ENCODE results near the gene ESRRA.

Gene ESRRA

GRCh38 chr11:64327993-64328392, 22.7 kb downstream of the ESRRA start:
- Histone ChIP-seq H3K36me3 (ENCODE audit: control insufficient read depth in 5 of 5, insufficient read depth in 5 of 5, low read length in 5 of 5) (peaks cover 0 to 9% (median 0%) of the 10 kb centered on the region in 5 donors), H3K9ac (ENCODE audit: low read length in 5 of 5) (no peak overlapping the region), H3K27ac (ENCODE audit: low read depth, low read length) (no peak overlapping the region), H3K27me3 (ENCODE audit: control insufficient read depth in 5 of 5, insufficient read depth in 4 of 5, low read length in 5 of 5) (peaks cover 0 to 2% (median 0%) of the 10 kb centered on the region in 5 donors), H3K4me3 (ENCODE audit: low read depth in 1 of 5, low read length in 5 of 5) (no peak overlapping the region), H3K9me3 (ENCODE audit: control insufficient read depth in 5 of 5, low read length in 5 of 5) (no peaks in the 10 kb centered on the region), H3K4me1 (ENCODE audit: control insufficient read depth in 5 of 5, insufficient read depth in 5 of 5, low read length in 5 of 5) (peaks cover 9 to 28% (median 21%) of the 10 kb centered on the region in 5 donors)

- Histone ChIP-seq H3K9me3 (ENCODE audit: control insufficient read depth in 5 of 5, low read length in 5 of 5) (no peaks in the 10 kb centered on the region), H3K27ac (ENCODE audit: low read depth, low read length) (no peak overlapping the region), H3K4me1 (ENCODE audit: control insufficient read depth in 5 of 5, insufficient read depth in 5 of 5, low read length in 5 of 5) (peaks cover 9 to 28% (median 21%) of the 10 kb centered on the region in 5 donors), H3K36me3 (ENCODE audit: control insufficient read depth in 5 of 5, insufficient read depth in 5 of 5, low read length in 5 of 5) (no peaks in the 10 kb centered on the region), H3K9ac (ENCODE audit: low read length in 5 of 5) (no peak overlapping the region), H3K4me3 (ENCODE audit: low read depth in 1 of 5, low read length in 5 of 5) (no peak overlapping the region), H3K27me3 (ENCODE audit: control insufficient read depth in 5 of 5, insufficient read depth in 4 of 5, low read length in 5 of 5) (peaks cover 0 to 2% (median 0%) of the 10 kb centered on the region in 5 donors)
Measured at GRCh38 chr11:64330888-64331287, 25.6 kb downstream of the ESRRA start.

- Histone ChIP-seq H3K27ac (ENCODE audit: low read depth, low read length) (no peak overlapping the region), H3K4me3 (ENCODE audit: low read depth in 1 of 5, low read length in 5 of 5) (no peak overlapping the region), H3K9ac (ENCODE audit: low read length in 5 of 5) (no peak overlapping the region)
Measured at GRCh38 chr11:64331569-64332371, 26.4 kb downstream of the ESRRA start.

GRCh38 chr11:64333556-64333955, 28.2 kb downstream of the ESRRA start:
- no peak overlapping the region for H3K9ac ChIP-seq (ENCODE audit: low read length in 5 of 5)
- no peaks in the 10 kb centered on the region for H3K9me3 ChIP-seq (ENCODE audit: control insufficient read depth in 5 of 5, low read length in 5 of 5)
- H3K27ac ChIP-seq (ENCODE audit: low read depth, low read length) = no peak overlapping the region
- H3K36me3 ChIP-seq (ENCODE audit: control insufficient read depth in 5 of 5, insufficient read depth in 5 of 5, low read length in 5 of 5) = no peaks in the 10 kb centered on the region
- peaks cover 9 to 28% (median 21%) of the 10 kb centered on the region in 5 donors for H3K4me1 ChIP-seq (ENCODE audit: control insufficient read depth in 5 of 5, insufficient read depth in 5 of 5, low read length in 5 of 5)
- H3K4me3 ChIP-seq (ENCODE audit: low read depth in 1 of 5, low read length in 5 of 5) = no peak overlapping the region
- peaks cover 0 to 2% (median 0%) of the 10 kb centered on the region in 5 donors for H3K27me3 ChIP-seq (ENCODE audit: control insufficient read depth in 5 of 5, insufficient read depth in 4 of 5, low read length in 5 of 5)

More at GRCh38 chr11:64331569-64332371, 26.4 kb downstream of the ESRRA start:
- Histone ChIP-seq H3K27me3 (ENCODE audit: control insufficient read depth in 5 of 5, insufficient read depth in 4 of 5, low read length in 5 of 5) (peaks cover 0 to 2% (median 0%) of the 10 kb centered on the region in 5 donors), H3K9me3 (ENCODE audit: control insufficient read depth in 5 of 5, low read length in 5 of 5) (no peaks in the 10 kb centered on the region), H3K4me1 (ENCODE audit: control insufficient read depth in 5 of 5, insufficient read depth in 5 of 5, low read length in 5 of 5) (peaks cover 9 to 28% (median 21%) of the 10 kb centered on the region in 5 donors), H3K36me3 (ENCODE audit: control insufficient read depth in 5 of 5, insufficient read depth in 5 of 5, low read length in 5 of 5) (no peaks in the 10 kb centered on the region)

GRCh38 chr11:64334764-64335735, 29.7 kb downstream of the ESRRA start:
- Histone ChIP-seq H3K27ac (ENCODE audit: low read depth, low read length) (no peak overlapping the region), H3K4me3 (ENCODE audit: low read depth in 1 of 5, low read length in 5 of 5) (no peak overlapping the region), H3K36me3 (ENCODE audit: control insufficient read depth in 5 of 5, insufficient read depth in 5 of 5, low read length in 5 of 5) (no peaks in the 10 kb centered on the region), H3K9me3 (ENCODE audit: control insufficient read depth in 5 of 5, low read length in 5 of 5) (no peaks in the 10 kb centered on the region), H3K4me1 (ENCODE audit: control insufficient read depth in 5 of 5, insufficient read depth in 5 of 5, low read length in 5 of 5) (peaks cover 2 to 21% (median 9%) of the 10 kb centered on the region in 5 donors), H3K9ac (ENCODE audit: low read length in 5 of 5) (no peak overlapping the region), H3K27me3 (ENCODE audit: control insufficient read depth in 5 of 5, insufficient read depth in 4 of 5, low read length in 5 of 5) (peaks cover 0 to 2% (median 0%) of the 10 kb centered on the region in 5 donors)

- no peak overlapping the region for H3K4me3 ChIP-seq (ENCODE audit: low read depth in 1 of 5, low read length in 5 of 5)
- H3K9ac ChIP-seq (ENCODE audit: low read length in 5 of 5) = no peak overlapping the region
- peaks cover 0 to 25% (median 18%) of the 10 kb centered on the region in 5 donors for H3K4me1 ChIP-seq (ENCODE audit: control insufficient read depth in 5 of 5, insufficient read depth in 5 of 5, low read length in 5 of 5)
- H3K27ac ChIP-seq (ENCODE audit: low read depth, low read length) = no peak overlapping the region
- H3K36me3 ChIP-seq (ENCODE audit: control insufficient read depth in 5 of 5, insufficient read depth in 5 of 5, low read length in 5 of 5) = no peaks in the 10 kb centered on the region
- H3K9me3 ChIP-seq (ENCODE audit: control insufficient read depth in 5 of 5, low read length in 5 of 5) = no peaks in the 10 kb centered on the region
- H3K27me3 ChIP-seq (ENCODE audit: control insufficient read depth in 5 of 5, insufficient read depth in 4 of 5, low read length in 5 of 5) = no peaks in the 10 kb centered on the region
Measured at GRCh38 chr11:64337538-64338249, 32.4 kb downstream of the ESRRA start.

- Histone ChIP-seq H3K9me3 (ENCODE audit: control insufficient read depth in 5 of 5, low read length in 5 of 5) (no peaks in the 10 kb centered on the region), H3K4me1 (ENCODE audit: control insufficient read depth in 5 of 5, insufficient read depth in 5 of 5, low read length in 5 of 5) (peaks cover 0 to 31% (median 22%) of the 10 kb centered on the region in 5 donors), H3K36me3 (ENCODE audit: control insufficient read depth in 5 of 5, insufficient read depth in 5 of 5, low read length in 5 of 5) (no peaks in the 10 kb centered on the region), H3K27ac (ENCODE audit: low read depth, low read length) (no peak overlapping the region), H3K27me3 (ENCODE audit: control insufficient read depth in 5 of 5, insufficient read depth in 4 of 5, low read length in 5 of 5) (no peaks in the 10 kb centered on the region), H3K4me3 (ENCODE audit: low read depth in 1 of 5, low read length in 5 of 5) (no peak overlapping the region), H3K9ac (ENCODE audit: low read length in 5 of 5) (no peak overlapping the region)
Measured at GRCh38 chr11:64338716-64339115, 33.4 kb downstream of the ESRRA start.

GRCh38 chr11:64339286-64339685, 34.0 kb downstream of the ESRRA start:
- Histone ChIP-seq H3K4me1 (ENCODE audit: control insufficient read depth in 5 of 5, insufficient read depth in 5 of 5, low read length in 5 of 5) (peaks cover 0 to 31% (median 22%) of the 10 kb centered on the region in 5 donors), H3K36me3 (ENCODE audit: control insufficient read depth in 5 of 5, insufficient read depth in 5 of 5, low read length in 5 of 5) (no peaks in the 10 kb centered on the region), H3K4me3 (ENCODE audit: low read depth in 1 of 5, low read length in 5 of 5) (peak overlapping the region in 1 of 5 donors; percentile 47), H3K27ac (ENCODE audit: low read depth, low read length) (no peak overlapping the region), H3K9ac (ENCODE audit: low read length in 5 of 5) (no peak overlapping the region), H3K9me3 (ENCODE audit: control insufficient read depth in 5 of 5, low read length in 5 of 5) (no peaks in the 10 kb centered on the region), H3K27me3 (ENCODE audit: control insufficient read depth in 5 of 5, insufficient read depth in 4 of 5, low read length in 5 of 5) (no peaks in the 10 kb centered on the region)

- Histone ChIP-seq H3K36me3 (ENCODE audit: control insufficient read depth in 5 of 5, insufficient read depth in 5 of 5, low read length in 5 of 5) (peaks cover 0 to under 1% (median 0%) of the 10 kb centered on the region in 5 donors), H3K27ac (ENCODE audit: low read depth, low read length) (no peak within 1 kb of the TSS), H3K4me1 (ENCODE audit: control insufficient read depth in 5 of 5, insufficient read depth in 5 of 5, low read length in 5 of 5) (peaks cover 0 to 31% (median 22%) of the 10 kb centered on the region in 5 donors), H3K27me3 (ENCODE audit: control insufficient read depth in 5 of 5, insufficient read depth in 4 of 5, low read length in 5 of 5) (no peaks in the 10 kb centered on the region), H3K9me3 (ENCODE audit: control insufficient read depth in 5 of 5, low read length in 5 of 5) (no peaks in the 10 kb centered on the region), H3K4me3 (ENCODE audit: low read depth in 1 of 5, low read length in 5 of 5) (peak within 1 kb of the TSS in 2 of 5 donors; percentile 36 to 47), H3K9ac (ENCODE audit: low read length in 5 of 5) (peak within 1 kb of the TSS in 2 of 5 donors; percentile 20 to 41)
Measured at GRCh38 chr11:64339754-64340408, 34.6 kb downstream of the ESRRA start, which contains the start of gene CCDC88B. Gene CCDC88B (plus strand): TSS chr11:64340204. CDS start chr11:64340267, 63 bp downstream.

Measured in subcutaneous abdominal adipose tissue (tissue), 5 donors.